Lower leg skin (tissue), 3 donors: ENCODE data around the gene SERPIND1.

Experiments
- CTCF ChIP-seq, 3 donors: fragments of 450-650 bp; IDR thresholded peaks; one replicate each; pipeline ENCODE4 v1.5.1; 2016; ENCODE audit warnings: antibody characterized with exemption in 3 of 3, mild to moderate bottlenecking in 3 of 3, moderate library complexity in 2 of 3
- POLR2A ChIP-seq, 2 donors: fragments of 450-650 bp; IDR thresholded peaks; one replicate each; pipeline ENCODE4 v1.6.1; 2016 to 2017; ENCODE audit warnings: antibody characterized with exemption in 2 of 2, mild to moderate bottlenecking in 1 of 2, moderate library complexity in 1 of 2

- no peak for TF ChIP-seq CTCF (IDR thresholded peaks at IDR 0.05)
- TF ChIP-seq POLR2A (IDR thresholded peaks at IDR 0.05) = no peak
Measured at GRCh38 chr22:20822240-20822639, 48.3 kb downstream of the SERPIND1 start.
